PC-3 (cell line): ENCODE data around the gene CXCL10. TPM values are rescaled to one million over a fixed set of nuclear protein-coding genes. Genes with fewer than 3 reads are reported as not detected.

Experiments used
- ATAC-seq: fragments of 200-7000 bp; cut with Tn5 transposase; 2 replicates; pipeline ENCODE4 v1.9.1; 2020; ENCODE audit warnings: mild to moderate bottlenecking, moderate library complexity
- BruUV-seq: library from RNA; stranded (reverse); fragments of 400-500 nt; replicated peaks from 2 replicates; lab custom pipeline; 2021; lab: Mats Ljungman, UMichigan
- CTCF ChIA-PET: fragments of 300-600 bp; sonication (Branson Sonifier 250); formaldehyde crosslinking; loops from one replicate; lab custom pipeline; 2022; ENCODE audit warnings: antibody characterized with exemption; lab: Charles Lee
- POLR2A ChIA-PET: fragments of 300-600 bp; sonication (Branson Sonifier 250); formaldehyde crosslinking; loops from one replicate; lab custom pipeline; 2022; ENCODE audit warnings: antibody characterized with exemption; ENCODE audit not compliant: unreplicated experiment; lab: Charles Lee
- DNase-seq: peaks from one replicate; pipeline ENCODE4 v3.0.0-alpha.2; 2015
- H2AFZ ChIP-seq: fragments of 300-600 bp; sonication (generic); 2 replicates; pipeline ENCODE4 v1.6.0; 2016; ENCODE audit warnings: antibody characterized with exemption, low read length
- H3F3A ChIP-seq: fragments of 300-600 bp; sonication (generic); one replicate; pipeline ENCODE4 v1.6.0; 2017; ENCODE audit warnings: antibody characterized with exemption, low read length, control low read depth, mild to moderate bottlenecking; ENCODE audit not compliant: unreplicated experiment
- H3K27ac ChIP-seq: fragments of 300-600 bp; sonication (generic); 2 replicates; pipeline ENCODE4 v1.5.1; 2016; ENCODE audit warnings: mild to moderate bottlenecking, low read length
- H3K27me3 ChIP-seq: fragments of 300-600 bp; sonication (generic); 2 replicates; pipeline ENCODE4 v1.6.1; 2016; ENCODE audit warnings: low read length, mixed read lengths
- H3K36me3 ChIP-seq: fragments of 300-600 bp; sonication (generic); 2 replicates; pipeline ENCODE4 v1.6.1; 2016; ENCODE audit warnings: low read depth, mixed run types, low read length, mixed read lengths
- H3K4me1 ChIP-seq: fragments of 300-600 bp; sonication (generic); 2 replicates; pipeline ENCODE4 v1.5.1; 2016; ENCODE audit warnings: low read length; ENCODE audit not compliant: insufficient read depth
- H3K4me2 ChIP-seq: fragments of 300-600 bp; sonication (generic); 2 replicates; pipeline ENCODE4 v1.6.0; 2016; ENCODE audit warnings: low read length
- H3K4me3 ChIP-seq: fragments of 300-600 bp; sonication (generic); 2 replicates; pipeline ENCODE4 v1.5.1; 2016; ENCODE audit warnings: mild to moderate bottlenecking, low read length, mixed read lengths
- H3K79me2 ChIP-seq: fragments of 300-600 bp; sonication (generic); 2 replicates; pipeline ENCODE4 v1.6.1; 2017; ENCODE audit warnings: low read length, mixed read lengths
- H3K9ac ChIP-seq: fragments of 300-600 bp; sonication (generic); 2 replicates; pipeline ENCODE4 v1.6.0; 2016; ENCODE audit warnings: mild to moderate bottlenecking, low read length
- H3K9me2 ChIP-seq: fragments of 300-600 bp; sonication (generic); replicated peaks from 2 replicates; pipeline ENCODE4 v1.6.1; 2016; ENCODE audit warnings: mixed run types, low read length, mixed read lengths
- H3K9me3 ChIP-seq: fragments of 300-600 bp; sonication (generic); 2 replicates; pipeline ENCODE4 v1.6.1; 2016; ENCODE audit warnings: low read length, mixed read lengths
- H4K20me1 ChIP-seq: fragments of 300-600 bp; sonication (generic); 2 replicates; pipeline ENCODE4 v1.6.1; 2016; ENCODE audit warnings: low read length, mixed read lengths
- CTCF ChIP-seq: fragments of 300-600 bp; sonication (generic); conservative IDR thresholded peaks from 2 replicates; pipeline ENCODE4 v1.5.1; 2017; ENCODE audit warnings: antibody characterized with exemption, low read depth, mild to moderate bottlenecking, low read length
- EZH2 ChIP-seq: fragments of 300-600 bp; sonication (generic); IDR thresholded peaks from one replicate; pipeline ENCODE4 v1.6.1; 2017; ENCODE audit warnings: antibody characterized with exemption, mild to moderate bottlenecking, low read length; ENCODE audit not compliant: unreplicated experiment
- EZH2phosphoT487 ChIP-seq: fragments of 300-600 bp; sonication (generic); IDR thresholded peaks from 2 replicates; pipeline ENCODE4 v1.6.1; 2018; ENCODE audit warnings: mild to moderate bottlenecking, antibody characterized with exemption, low read length, borderline replicate concordance
- intact Hi-C: fragments of 100-400 bp; cut with micrococcal nuclease; formaldehyde crosslinking; loops from 2 replicates; pipeline ENCODE4 v1.9.0; 2023
- total RNA-seq: library from RNA; depleted of rRNA; stranded (reverse); fragments of >200 nt; gene quantifications from 2 replicates; pipeline ENCODE4 v1.2.3, GENCODE V29; 2014

Gene CXCL10
- total RNA-seq, 1 experiment from 2014 or later = not detected

- Histone ChIP-seq H3K27ac (peak overlapping the region; percentile 77), H2AFZ (no peak overlapping the region), H3K4me1 (peaks cover 23% of the 10 kb centered on the region), H3K4me2 (peak overlapping the region; percentile 38; the same call in 1 of the 2 replicates), H3K27me3 (no peaks in the 10 kb centered on the region), H3K9ac (no peak overlapping the region), H3K36me3 (no peaks in the 10 kb centered on the region), H3K9me2 (no peaks in the 10 kb centered on the region), H3K79me2 (no peaks in the 10 kb centered on the region), H4K20me1 (no peaks in the 10 kb centered on the region), H3F3A (no peaks in the 10 kb centered on the region), H3K4me3 (no peak overlapping the region), H3K9me3 (no peaks in the 10 kb centered on the region)
- DNase-seq = no peak
- POLR2A ChIA-PET = no interaction called here
- intact Hi-C loops = no loop called here
- BruUV-seq = no TSS peak
- CTCF ChIA-PET = no interaction called here
- ATAC-seq = no peak
- TF ChIP-seq CTCF (no peak), EZH2phosphoT487 (no peak), EZH2 (no peak)
These were observed 6.1 kb downstream of the CXCL10 start for GRCh38 chr4:76017056-76017686.

GRCh38 chr4:76016393-76016792 lies 6.9 kb downstream of the CXCL10 start:
- Histone ChIP-seq H3K27ac (peak overlapping the region; percentile 77), H4K20me1 (no peaks in the 10 kb centered on the region), H3K9me3 (no peaks in the 10 kb centered on the region), H3K4me3 (no peak overlapping the region), H3K27me3 (no peaks in the 10 kb centered on the region), H3K79me2 (no peaks in the 10 kb centered on the region), H3K4me1 (peaks cover 30% of the 10 kb centered on the region), H2AFZ (no peak overlapping the region), H3K36me3 (no peaks in the 10 kb centered on the region), H3K9ac (no peak overlapping the region; the same call in 1 of the 2 replicates), H3K4me2 (peak overlapping the region; percentile 38), H3F3A (no peaks in the 10 kb centered on the region), H3K9me2 (no peaks in the 10 kb centered on the region)
- CTCF ChIA-PET = no interaction called here
- no TSS peak for BruUV-seq
- intact Hi-C loops = no loop called here
- TF ChIP-seq CTCF (no peak), EZH2 (no peak), EZH2phosphoT487 (no peak)
- ATAC-seq (peak; percentile 70), DNase-seq (peak; percentile 83)
- POLR2A ChIA-PET = no interaction called here

GRCh38 chr4:76013540-76013939 lies 9.8 kb downstream of the CXCL10 start:
- H3F3A ChIP-seq = no peaks in the 10 kb centered on the region
- no peaks in the 10 kb centered on the region for H3K27me3 ChIP-seq
- no peaks in the 10 kb centered on the region for H3K9me3 ChIP-seq
- no peaks in the 10 kb centered on the region for H4K20me1 ChIP-seq
- ChIA-PET CTCF (interaction anchor here (0.6 kb wide), 1 partner anchor 360 kb away, joined by 4 read pairs; no protein-coding TSS in a partner anchor), POLR2A (no interaction called here)
- no peak for ATAC-seq
- H3K4me3 ChIP-seq = no peak overlapping the region
- BruUV-seq = no TSS peak
- H3K9me2 ChIP-seq = no peaks in the 10 kb centered on the region
- no peak for TF ChIP-seq CTCF
- no peak for TF ChIP-seq EZH2
- TF ChIP-seq EZH2phosphoT487 = no peak
- no peak for DNase-seq
- H3K36me3 ChIP-seq = no peaks in the 10 kb centered on the region
- no peak overlapping the region for H3K9ac ChIP-seq
- no peaks in the 10 kb centered on the region for H3K79me2 ChIP-seq
- no peak overlapping the region for H3K4me2 ChIP-seq
- H2AFZ ChIP-seq = no peak overlapping the region
- intact Hi-C loops = no loop called here
- H3K4me1 ChIP-seq = peaks cover 31% of the 10 kb centered on the region
- H3K27ac ChIP-seq = no peak overlapping the region
